Measurements from ENCODE around the gene BBS4.
"Not testable (repeated sequence)": the region's sequence is repeated elsewhere in the genome, so short reads cannot be mapped to it uniquely, and the experiment has no call there.

BBS4 gene, protein sequence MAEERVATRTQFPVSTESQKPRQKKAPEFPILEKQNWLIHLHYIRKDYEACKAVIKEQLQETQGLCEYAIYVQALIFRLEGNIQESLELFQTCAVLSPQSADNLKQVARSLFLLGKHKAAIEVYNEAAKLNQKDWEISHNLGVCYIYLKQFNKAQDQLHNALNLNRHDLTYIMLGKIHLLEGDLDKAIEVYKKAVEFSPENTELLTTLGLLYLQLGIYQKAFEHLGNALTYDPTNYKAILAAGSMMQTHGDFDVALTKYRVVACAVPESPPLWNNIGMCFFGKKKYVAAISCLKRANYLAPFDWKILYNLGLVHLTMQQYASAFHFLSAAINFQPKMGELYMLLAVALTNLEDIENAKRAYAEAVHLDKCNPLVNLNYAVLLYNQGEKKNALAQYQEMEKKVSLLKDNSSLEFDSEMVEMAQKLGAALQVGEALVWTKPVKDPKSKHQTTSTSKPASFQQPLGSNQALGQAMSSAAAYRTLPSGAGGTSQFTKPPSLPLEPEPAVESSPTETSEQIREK

DNA sequence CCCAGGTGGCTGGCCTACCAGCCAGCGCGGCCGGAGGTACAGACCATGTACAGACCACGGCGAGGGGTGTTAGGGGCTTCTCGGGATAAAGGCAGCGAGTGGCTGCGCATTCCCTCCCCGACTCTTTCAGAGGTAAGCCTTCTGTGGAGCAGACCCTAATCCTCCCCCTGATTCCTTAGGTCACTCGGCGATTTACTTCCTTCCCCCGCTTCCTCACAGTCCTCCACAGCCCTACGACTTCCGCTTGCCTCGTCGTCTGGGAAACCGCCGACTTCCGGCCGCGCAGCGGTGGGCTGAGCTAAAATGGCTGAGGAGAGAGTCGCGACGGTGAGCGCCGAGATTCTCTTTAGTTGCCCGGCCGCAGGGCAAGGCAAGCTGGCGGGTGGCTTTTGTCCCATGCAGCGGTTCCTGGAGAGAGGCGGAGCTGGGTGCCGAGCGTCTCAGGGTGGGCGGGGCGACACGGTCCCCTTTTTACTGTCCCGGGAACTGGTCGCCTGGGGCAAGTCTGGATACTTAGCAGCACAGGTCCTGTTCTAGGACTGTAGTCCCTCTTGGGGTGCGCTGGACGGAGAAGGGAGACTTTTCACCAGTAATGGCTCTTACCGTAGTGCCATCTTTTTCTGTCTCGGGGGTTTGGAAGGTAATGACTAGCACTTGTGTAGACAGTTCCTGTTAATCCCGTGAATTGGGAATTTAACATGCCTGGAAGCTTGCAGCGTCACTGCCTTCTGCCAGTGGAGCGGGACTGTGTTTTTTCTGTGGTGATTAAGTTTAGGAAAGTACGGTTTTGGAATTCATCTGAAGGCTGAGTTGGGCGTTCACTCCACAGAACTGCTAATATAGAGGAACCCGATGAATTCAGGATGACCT lies at the start of gene BBS4, which contains the start of gene HIGD2B:
Gene BBS4 (plus strand): TSS at position 283 of the 870 bp plus-strand sequence. CDS start 21 bp downstream, at position 304.
Gene HIGD2B (minus strand): TSS at position 258 of the 870 bp plus-strand sequence. CDS start 9,808 bp downstream, outside the sequence.
- DNase-seq, result no peak

DNA sequence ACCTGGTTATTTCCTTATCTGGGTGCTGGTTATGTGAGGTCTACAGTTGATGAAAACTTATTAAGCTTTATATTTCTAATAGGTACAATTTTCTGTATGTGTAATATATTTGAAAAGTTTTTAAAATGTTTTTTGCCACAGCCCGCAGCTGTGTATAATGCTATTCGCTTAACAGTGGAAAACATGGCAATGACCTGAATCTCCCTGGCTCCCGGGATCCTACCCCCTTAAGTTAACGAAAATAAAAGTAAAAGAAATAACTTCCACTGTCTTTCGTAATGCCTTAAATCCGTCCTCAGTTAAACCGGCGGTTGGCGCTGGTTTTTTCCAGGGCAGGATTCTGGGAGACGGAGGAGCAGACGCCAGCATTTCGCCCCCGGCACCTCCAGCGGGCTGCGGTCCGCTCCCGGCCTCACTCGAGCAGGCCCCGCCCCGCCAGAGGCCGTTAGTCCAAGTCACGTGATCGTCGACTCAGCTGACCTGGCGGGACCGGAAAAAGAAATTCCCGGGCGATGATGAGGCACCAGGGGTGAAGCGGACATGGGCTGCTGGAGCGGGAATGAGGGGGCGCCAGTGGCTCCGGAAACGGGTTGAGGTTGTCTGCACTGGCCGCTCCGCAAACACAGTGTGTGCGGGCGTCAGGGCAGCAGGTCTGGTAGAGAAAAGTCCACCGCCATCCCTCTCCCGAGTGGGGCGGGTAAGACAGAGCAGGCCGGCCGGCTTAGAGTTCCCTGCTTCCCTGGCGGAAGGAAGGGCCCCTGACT lies 49.3 kb upstream of the BBS4 start:
- not testable (repeated sequence) for DNase-seq

DNA sequence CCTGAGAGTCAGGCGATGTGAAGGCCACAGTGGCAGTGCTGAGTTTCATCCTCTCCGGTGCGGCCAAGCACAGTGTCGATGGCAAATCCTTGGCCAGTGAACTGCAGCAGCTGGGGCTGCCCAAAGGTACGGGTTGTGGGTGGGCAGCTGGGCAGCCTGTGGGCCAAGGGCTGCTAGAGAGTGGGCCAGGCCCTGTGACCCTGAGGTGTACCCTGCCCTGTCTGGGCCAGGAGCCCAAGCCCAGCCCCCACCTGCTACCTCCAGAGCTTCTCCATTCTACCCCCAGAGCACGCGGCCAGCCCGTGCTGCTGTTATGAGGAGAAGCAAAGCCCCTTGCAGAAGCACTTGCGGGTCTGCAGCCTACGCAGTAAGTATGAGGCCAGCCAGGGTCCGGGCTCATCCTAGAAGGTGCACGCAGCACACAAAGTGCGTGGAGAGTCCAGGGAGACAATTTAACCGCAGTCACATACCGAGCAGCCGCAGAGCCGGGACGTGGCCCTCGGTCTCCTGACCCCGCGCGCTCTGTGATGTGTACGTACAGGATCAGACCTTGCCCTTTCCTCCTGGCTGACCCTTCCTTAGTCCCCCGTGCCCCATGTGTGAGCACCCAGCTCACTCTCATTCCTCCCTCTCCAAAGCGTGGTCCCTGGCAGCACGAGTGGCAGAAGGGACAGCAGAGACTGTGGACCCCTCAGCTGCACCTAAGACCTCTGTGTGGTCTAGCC lies 46.1 kb upstream of the BBS4 start:
- not testable (repeated sequence) for DNase-seq

DNA sequence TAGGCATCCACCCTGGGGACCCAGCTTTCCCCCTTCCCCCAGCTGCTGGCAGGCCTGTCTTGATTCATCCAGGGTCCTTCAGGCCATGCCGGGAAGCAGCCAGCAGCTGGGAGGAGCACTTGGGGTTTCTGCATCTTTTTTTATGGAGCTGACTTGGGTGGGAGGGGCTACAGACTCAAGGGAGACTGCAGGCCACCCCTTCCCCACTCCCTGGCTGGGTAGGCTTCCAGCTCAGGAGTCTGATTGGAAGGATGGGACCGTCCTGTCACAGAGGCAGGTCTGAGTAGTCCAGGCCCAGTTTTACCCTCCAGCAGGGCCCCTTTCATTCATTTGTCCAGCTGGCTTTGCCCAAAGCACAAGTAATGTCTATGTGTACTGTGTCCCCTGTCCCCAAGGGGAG lies 43.7 kb upstream of the BBS4 start:
- not testable (repeated sequence) for DNase-seq

DNA sequence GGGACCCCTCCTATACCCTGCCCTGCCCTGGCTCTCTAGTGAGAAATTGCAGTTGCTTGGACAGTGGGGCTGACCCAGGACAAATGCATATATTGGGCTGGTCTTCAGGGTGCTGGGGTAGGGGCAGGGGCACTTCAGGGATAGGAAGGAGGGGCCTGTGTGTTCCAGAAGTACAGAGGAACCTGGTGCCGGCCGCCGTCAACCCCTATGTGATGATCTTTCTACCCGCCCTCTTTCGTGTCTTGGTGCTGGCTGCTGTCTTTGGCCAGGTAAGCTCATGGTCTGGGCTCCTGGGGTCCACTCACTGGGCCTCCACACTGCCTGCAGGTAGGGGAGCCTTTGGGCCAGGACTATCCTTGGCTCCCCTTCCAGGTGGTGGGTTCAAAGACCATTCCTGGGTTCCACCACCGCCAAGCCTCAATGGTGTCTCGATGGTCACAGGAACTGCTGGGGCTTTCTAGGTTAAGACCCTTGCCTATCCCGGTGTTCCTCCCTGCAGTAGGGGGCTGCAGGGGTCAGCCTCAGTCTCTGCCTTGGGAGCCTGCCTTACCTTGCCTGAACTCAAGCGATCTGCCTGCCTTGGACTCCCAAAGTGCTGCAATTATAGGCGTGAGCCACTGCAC lies 37.3 kb upstream of the BBS4 start:
- DNase-seq, result not testable (repeated sequence)

DNA sequence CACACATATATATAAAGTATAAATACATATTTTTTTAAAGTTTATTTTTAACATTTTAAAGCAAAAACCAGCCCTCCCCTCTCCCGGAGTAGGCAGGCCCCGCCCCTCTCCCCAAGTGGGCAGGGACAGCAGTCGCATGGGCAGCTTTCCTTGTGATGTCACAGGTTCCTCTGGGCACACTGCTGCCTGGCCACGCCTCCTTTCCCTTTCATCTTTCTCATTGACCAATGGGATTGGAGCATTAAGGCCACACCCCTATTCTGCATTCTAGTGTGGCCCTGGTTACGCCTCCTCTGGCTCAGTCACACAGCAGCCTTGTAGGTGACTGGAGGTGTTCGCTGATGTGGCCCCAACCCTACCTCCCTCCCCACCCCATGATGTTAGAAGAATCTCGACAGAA lies 31.6 kb upstream of the BBS4 start, which contains the start of gene GOLGA6B:
Gene GOLGA6B (plus strand): TSS at position 301 of the 400 bp plus-strand sequence. CDS start 41 bp downstream, at position 342.
- DNase-seq, result not testable (repeated sequence)

DNA sequence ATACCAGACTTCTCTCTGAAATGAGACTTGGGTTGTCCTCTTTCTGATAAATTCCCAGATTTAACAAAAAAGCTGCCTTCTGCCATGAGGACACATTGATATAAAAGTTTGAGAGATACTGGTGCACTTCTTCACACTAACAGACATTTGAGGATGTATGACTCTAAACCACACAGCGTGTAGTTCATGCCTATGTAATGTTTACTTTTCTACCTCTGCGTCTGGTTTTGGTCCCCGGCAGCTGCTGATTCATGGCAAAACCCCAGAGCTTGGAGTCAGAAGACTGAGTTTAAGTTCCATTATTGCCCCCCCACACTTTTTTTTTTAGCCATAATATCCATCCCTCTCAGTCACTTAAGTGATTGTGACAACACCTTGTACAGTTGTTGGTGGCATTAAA lies 30.0 kb upstream of the BBS4 start:
- not testable (repeated sequence) for DNase-seq

DNA sequence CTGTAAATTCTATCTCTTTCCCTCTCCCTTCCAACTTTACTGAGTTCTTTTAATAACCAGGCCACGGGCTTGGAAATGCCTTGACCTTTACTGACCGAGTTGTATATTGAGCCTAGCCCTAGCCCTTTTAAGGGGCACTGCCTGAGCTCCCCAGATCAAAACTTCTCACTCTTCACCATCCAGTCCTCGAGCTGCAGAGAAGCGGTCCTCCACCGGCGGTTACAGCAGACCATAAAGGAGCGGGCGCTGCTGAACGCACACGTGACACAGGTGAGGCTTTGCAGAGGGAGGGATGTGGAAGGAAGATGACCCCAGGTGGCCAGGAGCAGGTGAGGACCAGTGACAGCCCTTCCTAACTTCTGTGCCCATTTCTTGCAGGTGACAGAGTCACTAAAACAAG lies 24.9 kb upstream of the BBS4 start:
- DNase-seq, result not testable (repeated sequence)

DNA sequence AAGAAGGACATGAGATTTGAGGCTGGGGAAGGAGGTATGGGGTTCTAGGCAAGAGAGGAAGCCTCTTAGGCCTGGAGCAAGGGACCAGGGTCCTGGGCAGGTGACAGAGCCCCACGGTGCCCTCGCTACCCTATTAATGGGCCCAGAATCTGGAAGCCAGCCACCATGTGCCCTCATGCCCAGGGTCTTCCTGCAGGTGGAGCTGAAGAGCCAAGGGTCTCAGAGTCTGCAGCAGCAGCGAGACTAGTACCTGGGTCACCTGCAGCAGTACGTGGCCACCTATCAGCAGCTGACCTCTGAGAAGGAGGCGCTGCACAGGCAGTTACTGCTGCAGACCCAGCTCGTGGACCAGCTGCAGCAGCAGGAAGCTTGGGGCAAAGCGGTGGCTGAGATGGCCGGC lies 22.1 kb upstream of the BBS4 start:
- DNase-seq, result not testable (repeated sequence)

DNA sequence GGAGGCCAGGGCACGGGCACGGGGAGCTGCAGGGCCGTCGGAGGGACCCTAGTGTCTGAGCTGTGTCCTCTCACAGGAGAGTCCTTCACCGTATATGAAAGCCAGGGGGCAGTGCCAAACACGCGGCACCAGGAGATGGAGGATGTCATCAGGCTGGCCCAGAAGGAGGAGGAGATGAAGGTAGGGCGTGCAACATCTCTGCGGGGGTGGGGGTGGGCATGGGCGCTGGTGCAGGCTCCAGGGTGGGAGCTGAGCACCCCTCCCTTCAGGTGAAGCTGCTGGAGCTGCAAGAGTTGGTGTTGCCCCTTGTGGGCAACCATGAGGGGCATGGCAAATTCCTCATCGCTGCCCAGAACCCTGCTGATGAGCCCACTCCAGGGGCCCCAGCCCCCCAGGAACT lies 20.3 kb upstream of the BBS4 start:
- DNase-seq, result not testable (repeated sequence)

DNA sequence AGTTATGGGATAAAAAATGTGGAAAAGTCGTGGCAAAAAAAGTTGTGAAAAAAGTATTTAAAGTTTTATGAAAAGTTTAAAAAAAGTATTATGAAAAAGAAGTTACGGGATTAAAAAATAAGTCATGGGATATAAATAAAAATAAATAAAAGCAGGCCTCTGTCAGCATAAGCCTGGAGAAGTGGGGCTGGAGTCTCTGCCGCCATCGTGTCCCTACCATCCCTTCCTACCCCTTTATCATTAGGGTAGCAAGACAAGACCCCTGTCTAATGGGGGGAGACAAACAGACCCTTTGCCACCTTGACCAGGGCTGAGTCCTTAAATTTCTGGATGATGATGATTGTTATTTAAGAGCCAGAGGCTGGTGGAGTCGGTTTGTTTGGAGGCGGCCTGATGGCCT lies 16.2 kb upstream of the BBS4 start:
- not testable (repeated sequence) for DNase-seq

DNA sequence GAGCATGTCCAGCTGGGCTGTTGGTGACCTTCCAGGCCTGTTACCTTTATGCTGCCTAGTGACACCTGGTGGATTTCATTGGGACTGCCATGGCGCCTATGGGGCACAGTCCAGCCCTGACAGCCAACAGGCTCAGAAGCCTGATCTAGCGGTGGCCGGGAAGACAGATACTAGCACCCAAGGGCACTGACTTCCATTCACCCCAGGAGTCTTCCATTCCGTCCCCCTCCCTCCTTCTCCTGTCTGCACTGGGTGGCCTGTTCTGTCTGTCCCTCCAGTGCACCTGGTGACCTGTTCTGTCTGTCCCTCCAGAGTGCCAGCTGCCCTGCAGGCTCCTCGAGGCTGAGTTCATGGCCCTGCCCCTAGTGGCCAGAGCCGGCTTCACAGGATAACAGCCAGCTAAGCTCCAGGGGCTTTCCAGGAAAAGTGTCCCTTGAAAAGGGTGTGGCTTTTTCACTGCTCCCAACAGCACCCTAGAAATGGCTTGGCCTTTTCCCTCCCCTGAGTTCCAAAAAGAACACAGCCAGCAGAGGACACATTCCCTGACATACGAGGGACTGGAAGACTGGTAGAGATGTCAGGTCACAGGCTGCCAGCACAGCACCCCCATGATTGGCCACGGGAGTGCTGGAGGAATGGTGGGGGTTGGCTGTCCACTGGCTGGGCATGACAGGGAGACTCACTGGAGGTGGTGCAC lies 15.2 kb upstream of the BBS4 start:
- DNase-seq, result not testable (repeated sequence)

DNA sequence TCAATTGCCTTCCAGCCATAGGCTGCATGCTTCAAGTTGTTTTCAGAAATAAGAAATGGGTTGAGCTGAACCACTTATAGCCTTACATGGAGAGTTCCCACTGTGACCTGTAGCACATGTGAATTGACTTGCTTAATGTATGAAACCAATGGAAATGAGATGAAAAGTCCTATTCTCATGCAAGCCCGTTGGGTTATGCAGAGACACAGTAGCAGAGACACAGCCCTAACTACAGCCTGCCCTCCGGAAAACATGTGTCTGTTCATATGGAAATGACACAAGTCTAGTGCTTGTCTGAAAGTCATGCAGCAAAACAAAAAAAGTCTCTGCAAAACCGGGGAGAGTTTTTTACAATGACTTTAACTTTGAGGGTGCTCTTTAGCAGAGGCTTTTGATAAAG lies 14.5 kb upstream of the BBS4 start:
- no peak for DNase-seq

DNA sequence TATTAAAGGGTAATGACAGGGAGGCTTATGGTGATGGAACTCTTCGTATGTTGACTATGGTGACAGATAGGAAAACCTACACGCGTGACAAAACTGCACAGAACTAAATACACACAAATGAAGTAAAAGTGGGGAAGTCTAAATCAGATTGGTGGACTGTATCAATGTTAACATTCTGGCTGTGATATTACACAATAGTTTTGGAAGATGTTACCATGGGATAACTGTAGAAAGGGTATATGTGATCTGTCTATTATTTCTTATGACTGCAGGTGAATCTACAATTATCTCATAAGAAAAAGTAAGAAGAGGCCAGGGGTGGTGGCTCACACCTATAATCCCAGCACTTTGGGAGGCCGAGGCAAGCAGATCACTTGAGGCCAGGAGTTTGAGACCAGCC lies 9.2 kb upstream of the BBS4 start:
- DNase-seq, result no peak

DNA sequence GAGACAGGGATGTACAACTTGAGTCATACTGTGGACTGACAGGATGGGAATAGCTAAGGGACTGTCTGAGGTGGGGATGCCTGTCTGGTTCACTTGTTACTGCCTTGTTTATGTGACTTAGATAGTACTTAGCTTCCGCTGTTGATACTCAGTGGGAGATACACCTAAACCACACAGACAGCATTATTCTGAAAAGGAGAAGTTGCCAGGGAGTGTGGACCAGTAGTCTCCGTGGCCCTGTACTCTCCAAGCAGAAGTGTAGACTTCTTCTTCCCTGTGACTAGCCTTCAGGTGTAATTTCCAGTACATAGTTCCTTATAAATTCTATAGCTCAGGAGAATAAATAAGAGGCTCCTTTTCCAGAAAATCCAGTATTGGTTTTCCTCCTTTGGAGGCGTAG lies 5.1 kb upstream of the BBS4 start:
- DNase-seq, result no peak

DNA sequence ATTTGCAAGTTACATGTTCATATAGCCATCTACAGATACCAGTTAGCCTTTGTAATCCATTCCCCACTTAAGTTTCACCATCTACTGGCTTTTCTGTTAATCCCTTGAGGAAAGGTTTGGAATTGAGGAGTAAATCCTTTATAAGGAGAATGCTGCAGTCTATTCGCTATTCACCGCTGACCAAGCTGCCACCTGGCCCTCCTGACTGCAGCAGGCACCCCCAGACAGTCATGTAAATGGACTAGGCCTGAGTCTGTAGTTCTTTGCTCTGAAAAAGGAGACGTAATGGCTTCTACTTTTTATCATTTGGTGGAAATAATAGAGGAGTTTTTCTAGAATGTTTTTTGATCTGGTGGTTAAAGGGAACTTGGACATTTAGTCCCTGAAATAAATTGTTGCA lies 3.2 kb upstream of the BBS4 start:
- DNase-seq, result no peak

DNA sequence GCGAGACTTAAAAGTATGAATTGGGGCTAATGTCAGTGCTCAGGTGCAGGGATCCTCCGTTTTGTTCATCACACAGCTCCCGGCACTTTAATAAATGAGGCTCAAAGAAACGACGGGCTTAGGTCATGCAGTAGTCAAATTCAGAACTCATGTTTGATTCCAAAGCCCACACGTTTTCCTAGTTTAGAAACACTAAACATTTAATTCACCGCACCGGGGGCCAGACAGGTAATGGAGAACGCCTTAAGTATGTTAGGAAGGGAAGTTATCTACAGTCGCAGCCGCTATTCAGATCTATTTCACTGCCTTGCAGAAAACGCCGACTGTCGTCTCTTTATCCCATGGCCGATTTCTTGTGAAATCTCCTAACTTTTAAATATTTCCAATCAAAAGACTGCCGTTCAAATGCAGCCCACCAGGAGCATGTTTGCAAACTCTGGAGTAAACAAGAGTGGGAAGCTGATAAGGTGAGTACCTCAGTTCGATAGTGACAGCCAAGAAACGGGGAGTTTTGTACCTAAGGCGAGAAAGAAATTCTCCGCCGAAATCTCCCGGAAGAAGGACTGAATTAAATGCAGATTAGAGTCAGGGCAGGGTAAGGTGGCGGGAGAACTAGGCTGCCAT lies 594 bp upstream of the BBS4 start:
- no peak for DNase-seq

DNA sequence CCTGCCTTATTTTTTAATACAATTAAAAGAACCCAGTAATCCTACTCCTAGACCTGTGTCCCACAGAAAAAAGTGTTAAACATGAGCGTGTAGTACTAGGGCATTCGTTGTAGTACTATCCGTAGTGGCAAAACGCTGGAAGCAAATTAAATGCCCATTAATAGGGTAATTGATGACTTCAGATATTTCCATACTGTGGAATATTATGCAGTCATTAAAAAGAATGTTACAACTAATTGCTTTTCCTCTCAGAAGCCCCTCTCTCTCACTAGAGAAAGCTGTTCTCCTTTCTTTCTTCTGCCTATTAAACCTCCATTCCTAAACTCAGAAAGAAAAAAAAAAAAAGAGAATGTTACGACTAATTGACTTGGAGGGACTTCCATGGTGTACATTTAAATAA lies 2.7 kb downstream of the BBS4 start:
- no peak for DNase-seq

DNA sequence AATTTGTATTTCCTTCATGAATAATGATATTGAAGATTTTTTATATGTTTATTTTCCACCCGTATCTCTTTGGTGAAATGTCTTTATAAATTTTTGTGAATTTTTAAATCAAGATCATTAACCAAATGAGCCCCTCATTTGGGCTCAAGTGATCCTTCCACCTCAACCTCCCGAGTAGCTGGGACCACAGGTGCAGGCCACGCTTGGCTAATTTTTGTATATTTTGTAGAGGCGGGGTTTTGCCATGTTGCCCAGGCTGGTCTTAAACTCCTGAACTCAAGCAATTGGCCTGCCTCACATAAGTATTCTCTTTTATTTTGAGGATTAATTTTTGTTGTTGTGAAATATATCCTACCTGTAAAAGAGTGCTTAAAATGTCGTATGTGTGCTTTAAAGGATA lies 4.9 kb downstream of the BBS4 start:
- DNase-seq, result no peak

DNA sequence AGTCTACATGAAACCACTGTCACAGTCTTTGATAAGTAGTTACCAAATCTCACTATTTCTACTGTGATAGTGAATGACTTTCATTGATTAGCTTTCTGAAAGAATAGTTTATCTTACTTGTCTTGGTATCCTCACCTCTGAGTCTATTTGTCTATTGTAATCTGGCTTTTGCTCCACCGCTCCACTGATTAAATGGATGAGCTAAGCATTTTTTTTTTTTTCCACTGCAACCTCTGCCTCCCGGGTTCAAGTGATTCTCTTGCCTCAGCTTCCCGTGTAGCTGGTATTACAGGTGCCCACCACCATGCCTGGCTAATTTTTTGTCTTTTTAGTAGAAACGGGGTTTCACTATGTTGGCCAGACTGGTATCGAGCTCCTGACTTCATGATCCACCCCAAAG lies 12.9 kb downstream of the BBS4 start:
- no peak for DNase-seq

All from NCI-H2227 treated with DMSO at 0.1 percent for 48 hours (cell line).